K562 (cell line): Measurements from ENCODE around the gene GPR42.

ENCODE experiments used
- CBX3 ChIP-seq, 2 experiments: IDR thresholded peaks; 1 replicate in 1 of 2; 2 replicates in 1 of 2; pipeline ENCODE4 v1.6.1; 2012; ENCODE audit warnings: inconsistent platforms in 2 of 2, low read length in 2 of 2, borderline replicate concordance in 1 of 2, control low read depth in 1 of 2
- CREB3 ChIP-seq: fragments of 450-650 bp; conservative IDR thresholded peaks from 2 replicates; pipeline ENCODE4 v1.6.1; 2016; ENCODE audit warnings: missing genetic modification characterization, low read depth, mild to moderate bottlenecking, missing compliant biosample characterization, moderate library complexity
- CTCF ChIP-seq, 3 experiments: IDR thresholded peaks in 2 of 3; conservative IDR thresholded peaks in 1 of 3; 2 replicates each; pipeline ENCODE4 v1.5.1; 2011 to 2012; ENCODE audit warnings: low read length in 3 of 3, mild to moderate bottlenecking in 3 of 3, control low read depth in 2 of 3, improper control_type of control experiment in 1 of 3, inconsistent platforms in 1 of 3, low read depth in 1 of 3, mixed read lengths in 1 of 3, moderate library complexity in 1 of 3; ENCODE audit not compliant: insufficient read depth in 2 of 3
- GATA2 ChIP-seq: sonication (generic); formaldehyde crosslinking; IDR thresholded peaks from 2 replicates; pipeline ENCODE4 v1.4.0; 2020; ENCODE audit warnings: mild to moderate bottlenecking, missing genetic modification reagents
- POLR2A ChIP-seq: fragments of 450-650 bp; conservative IDR thresholded peaks from 2 replicates; pipeline ENCODE4 v1.6.1; 2016
- REST ChIP-seq, 2 experiments: fragments of 450-650 bp; formaldehyde crosslinking in 1 of 2; IDR thresholded peaks; 2 replicates each; pipeline versions ENCODE4 v1.4.0 to v1.6.1; 2014 to 2020; ENCODE audit warnings: mild to moderate bottlenecking in 2 of 2, borderline replicate concordance in 1 of 2, low read depth in 1 of 2
- ZBTB9 ChIP-seq: fragments of 450-650 bp; formaldehyde crosslinking; IDR thresholded peaks from 2 replicates; pipeline ENCODE4 v1.4.0; 2020; ENCODE audit warnings: mild to moderate bottlenecking, moderate library complexity
- ZFX ChIP-seq: sonication (generic); formaldehyde crosslinking; IDR thresholded peaks from 2 replicates; pipeline ENCODE4 v1.8.0; 2022; ENCODE audit warnings: mild to moderate bottlenecking, missing genetic modification reagents, moderate library complexity
- ZNF384 ChIP-seq: IDR thresholded peaks from 2 replicates; pipeline ENCODE4 v1.6.1; 2012; ENCODE audit warnings: low read depth, low read length, improper control_type of control experiment
- ZNF592 ChIP-seq: fragments of 450-650 bp; IDR thresholded peaks from 2 replicates; pipeline ENCODE4 v1.6.1; 2017; ENCODE audit warnings: antibody characterized with exemption, mild to moderate bottlenecking

- TF ChIP-seq POLR2A (no peak), CTCF (IDR thresholded peaks at IDR 0.05 in 2 of 3, conservative IDR thresholded peaks at IDR 0.05 in 1 of 3; ENCODE audit: insufficient read depth in 2 of 3, low read depth in 1 of 3, low read length in 3 of 3) (no peak), CBX3 (IDR thresholded peaks at IDR 0.05; ENCODE audit: borderline replicate concordance in 1 of 2, low read length in 2 of 2) (no peak), ZNF592 (no peak), CREB3 (tag) (no peak), ZNF384 (no peak), REST (IDR thresholded peaks at IDR 0.05; ENCODE audit: borderline replicate concordance) (no peak), REST (CRISPR knock-in tag; IDR thresholded peaks at IDR 0.05; ENCODE audit: low read depth) (no peak), ZBTB9 (CRISPR knock-in tag) (no peak), GATA2 (CRISPR knock-in tag) (no peak), ZFX (CRISPR knock-in tag) (no peak)
Observed at GRCh38 chr19:35347930-35348298, 23.0 kb upstream of the GPR42 start.
